ENCODE results near the gene PSENEN.

The PSENEN gene

DNA sequence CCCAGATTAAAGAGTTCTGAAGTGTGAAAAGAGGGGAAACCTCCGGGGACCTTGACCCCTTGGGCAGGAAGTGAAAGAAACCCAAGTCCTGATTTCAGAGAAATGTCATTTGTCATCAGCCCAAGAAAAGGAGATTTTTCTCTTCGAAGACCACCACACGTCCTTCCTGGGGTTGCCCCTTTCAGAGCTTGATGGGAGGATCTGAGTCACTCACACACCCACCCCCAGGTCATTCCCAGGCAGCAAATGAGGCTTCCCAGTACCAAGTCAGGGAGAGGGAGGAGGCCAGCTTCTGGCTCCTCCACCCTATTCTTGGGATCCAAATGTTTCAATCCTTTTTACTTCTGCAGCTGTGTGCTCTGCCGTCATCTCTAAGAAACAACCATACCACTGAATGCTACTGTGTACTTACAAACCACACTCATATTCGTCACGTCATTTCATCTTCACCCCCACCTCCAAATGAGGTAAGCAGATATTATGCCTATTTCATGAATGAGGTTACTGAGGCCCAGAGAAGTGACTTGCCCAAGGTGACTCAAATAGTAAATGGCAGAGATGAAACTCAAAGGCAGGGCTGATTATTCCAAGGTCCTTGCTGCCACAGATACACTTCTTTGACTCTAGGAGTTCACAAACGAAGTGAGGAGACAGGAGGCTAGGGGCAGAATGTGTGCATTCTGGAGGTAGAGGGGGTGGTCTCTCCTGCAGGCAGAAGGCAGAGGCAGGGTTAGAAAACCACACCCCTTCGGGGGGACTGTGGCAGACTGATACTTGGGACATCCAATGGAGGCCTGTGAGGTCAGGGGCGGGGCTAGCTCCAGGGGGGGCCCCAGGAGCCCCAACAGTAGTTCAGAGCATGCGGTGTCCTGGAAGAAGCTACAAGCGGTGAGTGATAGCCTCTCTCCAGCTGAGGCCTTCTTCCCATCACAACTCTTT lies 32.6 kb upstream of the PSENEN start:
- Histone ChIP-seq H3K27me3 (ENCODE audit: control insufficient read depth in 5 of 5, insufficient read depth in 4 of 5, low read length in 5 of 5) (peaks cover 0 to 5% (median 0%) of the 10 kb centered on the region in 5 donors), H3K36me3 (ENCODE audit: control insufficient read depth in 5 of 5, insufficient read depth in 5 of 5, low read length in 5 of 5) (no peaks in the 10 kb centered on the region), H3K9ac (ENCODE audit: low read length in 5 of 5) (no peak overlapping the region), H3K9me3 (ENCODE audit: control insufficient read depth in 5 of 5, low read length in 5 of 5) (no peaks in the 10 kb centered on the region), H3K4me1 (ENCODE audit: control insufficient read depth in 5 of 5, insufficient read depth in 5 of 5, low read length in 5 of 5) (peaks cover 0 to 20% (median 14%) of the 10 kb centered on the region in 5 donors), H3K4me3 (ENCODE audit: low read depth in 1 of 5, low read length in 5 of 5) (no peak overlapping the region), H3K27ac (ENCODE audit: low read depth, low read length) (no peak overlapping the region)

DNA sequence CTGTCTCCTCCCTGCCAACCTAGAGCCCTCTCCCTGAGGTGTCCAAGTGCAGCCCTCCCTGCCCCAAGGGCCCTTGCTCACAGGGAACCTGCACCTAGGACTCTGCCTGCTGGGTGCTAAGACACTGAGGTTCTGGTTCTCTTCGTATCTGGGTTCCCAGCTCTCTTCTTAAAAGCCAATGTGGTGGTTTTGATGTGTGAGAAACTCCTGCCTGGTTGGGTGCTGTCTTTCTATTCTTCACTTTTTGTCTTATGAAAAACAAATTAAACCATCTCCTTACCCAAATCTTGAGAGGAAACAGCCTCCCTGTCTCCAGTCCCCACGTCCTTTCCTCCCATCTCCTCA lies 32.0 kb upstream of the PSENEN start:
- H3K9ac ChIP-seq (ENCODE audit: low read length in 5 of 5): no peak overlapping the region
- peaks cover 0 to 22% (median 16%) of the 10 kb centered on the region in 5 donors for H3K4me1 ChIP-seq (ENCODE audit: control insufficient read depth in 5 of 5, insufficient read depth in 5 of 5, low read length in 5 of 5)
- no peak overlapping the region for H3K27ac ChIP-seq (ENCODE audit: low read depth, low read length)
- no peaks in the 10 kb centered on the region for H3K9me3 ChIP-seq (ENCODE audit: control insufficient read depth in 5 of 5, low read length in 5 of 5)
- H3K27me3 ChIP-seq (ENCODE audit: control insufficient read depth in 5 of 5, insufficient read depth in 4 of 5, low read length in 5 of 5): peaks cover 0 to 5% (median 0%) of the 10 kb centered on the region in 5 donors
- no peak overlapping the region for H3K4me3 ChIP-seq (ENCODE audit: low read depth in 1 of 5, low read length in 5 of 5)
- H3K36me3 ChIP-seq (ENCODE audit: control insufficient read depth in 5 of 5, insufficient read depth in 5 of 5, low read length in 5 of 5): no peaks in the 10 kb centered on the region

DNA sequence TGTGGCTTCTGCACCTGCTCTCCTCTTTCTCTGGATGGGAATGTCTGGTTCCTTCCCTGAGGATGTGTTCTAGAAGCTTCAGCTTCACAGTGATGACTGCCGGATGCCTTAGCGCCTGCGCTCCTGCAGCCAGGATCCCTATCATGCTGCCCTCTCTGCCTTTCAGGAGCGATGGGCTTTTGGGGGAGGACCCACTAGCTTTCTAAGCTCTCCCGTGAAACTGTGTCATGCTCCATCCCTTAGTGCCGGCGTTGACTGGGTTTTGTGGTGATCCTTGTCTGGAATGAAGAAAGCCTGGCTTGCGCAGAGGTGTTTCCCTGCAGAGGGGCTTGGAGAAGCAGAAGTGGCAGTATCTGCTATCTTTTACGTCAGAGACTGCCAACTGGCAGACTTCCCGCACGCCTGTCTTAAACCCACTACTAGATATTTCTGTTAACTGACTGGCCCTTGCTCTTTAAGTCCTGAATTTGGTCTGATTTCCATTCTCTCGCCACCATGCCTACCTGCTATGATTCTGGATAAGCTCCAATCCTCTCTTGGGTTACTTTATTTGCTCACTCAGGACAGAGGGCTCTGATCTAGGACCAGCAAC lies 31.5 kb upstream of the PSENEN start:
- Histone ChIP-seq H3K9ac (ENCODE audit: low read length in 5 of 5) (peak overlapping the region in 1 of 5 donors; percentile 28), H3K36me3 (ENCODE audit: control insufficient read depth in 5 of 5, insufficient read depth in 5 of 5, low read length in 5 of 5) (no peaks in the 10 kb centered on the region), H3K9me3 (ENCODE audit: control insufficient read depth in 5 of 5, low read length in 5 of 5) (no peaks in the 10 kb centered on the region), H3K4me1 (ENCODE audit: control insufficient read depth in 5 of 5, insufficient read depth in 5 of 5, low read length in 5 of 5) (peaks cover 2 to 27% (median 21%) of the 10 kb centered on the region in 5 donors), H3K27me3 (ENCODE audit: control insufficient read depth in 5 of 5, insufficient read depth in 4 of 5, low read length in 5 of 5) (peaks cover 0 to 5% (median 0%) of the 10 kb centered on the region in 5 donors), H3K4me3 (ENCODE audit: low read depth in 1 of 5, low read length in 5 of 5) (no peak overlapping the region), H3K27ac (ENCODE audit: low read depth, low read length) (no peak overlapping the region)

DNA sequence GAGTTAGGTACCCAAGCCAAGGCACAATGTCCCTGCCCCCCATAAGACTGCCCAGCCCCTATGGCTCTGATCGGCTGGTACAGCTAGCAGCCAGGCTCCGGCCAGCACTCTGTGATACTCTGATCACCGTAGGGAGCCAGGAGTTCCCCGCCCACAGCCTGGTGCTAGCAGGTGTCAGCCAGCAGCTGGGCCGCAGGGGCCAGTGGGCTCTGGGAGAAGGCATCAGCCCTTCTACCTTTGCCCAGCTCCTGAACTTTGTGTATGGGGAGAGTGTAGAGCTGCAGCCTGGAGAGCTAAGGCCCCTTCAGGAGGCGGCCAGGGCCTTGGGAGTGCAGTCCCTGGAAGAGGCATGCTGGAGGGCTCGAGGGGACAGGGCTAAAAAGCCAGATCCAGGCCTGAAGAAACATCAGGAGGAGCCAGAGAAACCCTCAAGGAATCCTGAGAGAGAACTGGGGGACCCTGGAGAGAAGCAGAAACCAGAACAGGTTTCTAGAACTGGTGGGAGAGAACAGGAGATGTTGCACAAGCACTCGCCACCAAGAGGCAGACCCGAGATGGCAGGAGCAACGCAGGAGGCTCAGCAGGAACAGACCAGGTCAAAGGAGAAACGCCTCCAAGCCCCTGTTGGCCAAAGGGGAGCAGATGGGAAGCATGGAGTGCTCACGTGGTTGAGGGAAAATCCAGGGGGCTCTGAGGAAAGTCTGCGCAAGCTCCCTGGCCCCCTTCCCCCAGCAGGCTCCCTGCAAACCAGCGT lies 30.7 kb upstream of the PSENEN start:
- Histone ChIP-seq H3K36me3 (ENCODE audit: control insufficient read depth in 5 of 5, insufficient read depth in 5 of 5, low read length in 5 of 5) (peaks cover 0 to 4% (median 0%) of the 10 kb centered on the region in 5 donors), H3K4me1 (ENCODE audit: control insufficient read depth in 5 of 5, insufficient read depth in 5 of 5, low read length in 5 of 5) (peaks cover 6 to 35% (median 28%) of the 10 kb centered on the region in 5 donors), H3K9ac (ENCODE audit: low read length in 5 of 5) (peak overlapping the region in 1 of 5 donors; percentile 28), H3K9me3 (ENCODE audit: control insufficient read depth in 5 of 5, low read length in 5 of 5) (no peaks in the 10 kb centered on the region), H3K27me3 (ENCODE audit: control insufficient read depth in 5 of 5, insufficient read depth in 4 of 5, low read length in 5 of 5) (peaks cover 0 to 5% (median 0%) of the 10 kb centered on the region in 5 donors), H3K4me3 (ENCODE audit: low read depth in 1 of 5, low read length in 5 of 5) (no peak overlapping the region), H3K27ac (ENCODE audit: low read depth, low read length) (no peak overlapping the region)

DNA sequence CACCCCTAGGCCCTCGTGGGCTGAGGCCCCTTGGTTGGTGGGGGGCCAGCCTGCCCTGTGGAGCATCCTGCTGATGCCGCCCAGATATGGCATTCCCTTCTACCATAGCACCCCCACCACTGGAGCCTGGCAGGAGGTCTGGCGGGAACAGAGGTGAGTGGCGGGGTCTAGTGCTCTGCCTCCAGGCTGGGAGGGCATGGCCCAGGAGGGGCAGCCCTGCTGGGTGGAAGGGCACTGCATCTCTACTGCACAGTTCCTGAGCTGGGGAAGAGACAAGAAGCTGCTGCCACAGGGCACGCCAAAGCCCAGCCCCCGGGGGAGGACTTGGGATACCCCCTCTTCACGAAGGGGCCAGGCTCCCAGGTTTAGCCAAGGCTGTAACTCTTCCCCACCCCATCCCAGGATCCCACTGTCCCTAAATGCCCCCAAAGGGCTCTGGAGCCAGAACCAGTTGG lies 30.1 kb upstream of the PSENEN start:
- Histone ChIP-seq H3K9ac (ENCODE audit: low read length in 5 of 5) (peak overlapping the region in 2 of 5 donors; percentile 74 to 91), H3K9me3 (ENCODE audit: control insufficient read depth in 5 of 5, low read length in 5 of 5) (no peaks in the 10 kb centered on the region), H3K27ac (ENCODE audit: low read depth, low read length) (no peak overlapping the region), H3K27me3 (ENCODE audit: control insufficient read depth in 5 of 5, insufficient read depth in 4 of 5, low read length in 5 of 5) (peaks cover 0 to 5% (median 0%) of the 10 kb centered on the region in 5 donors), H3K36me3 (ENCODE audit: control insufficient read depth in 5 of 5, insufficient read depth in 5 of 5, low read length in 5 of 5) (peaks cover 0 to 10% (median 5%) of the 10 kb centered on the region in 5 donors), H3K4me1 (ENCODE audit: control insufficient read depth in 5 of 5, insufficient read depth in 5 of 5, low read length in 5 of 5) (peaks cover 6 to 35% (median 28%) of the 10 kb centered on the region in 5 donors), H3K4me3 (ENCODE audit: low read depth in 1 of 5, low read length in 5 of 5) (peak overlapping the region in 1 of 5 donors; percentile 84)

DNA sequence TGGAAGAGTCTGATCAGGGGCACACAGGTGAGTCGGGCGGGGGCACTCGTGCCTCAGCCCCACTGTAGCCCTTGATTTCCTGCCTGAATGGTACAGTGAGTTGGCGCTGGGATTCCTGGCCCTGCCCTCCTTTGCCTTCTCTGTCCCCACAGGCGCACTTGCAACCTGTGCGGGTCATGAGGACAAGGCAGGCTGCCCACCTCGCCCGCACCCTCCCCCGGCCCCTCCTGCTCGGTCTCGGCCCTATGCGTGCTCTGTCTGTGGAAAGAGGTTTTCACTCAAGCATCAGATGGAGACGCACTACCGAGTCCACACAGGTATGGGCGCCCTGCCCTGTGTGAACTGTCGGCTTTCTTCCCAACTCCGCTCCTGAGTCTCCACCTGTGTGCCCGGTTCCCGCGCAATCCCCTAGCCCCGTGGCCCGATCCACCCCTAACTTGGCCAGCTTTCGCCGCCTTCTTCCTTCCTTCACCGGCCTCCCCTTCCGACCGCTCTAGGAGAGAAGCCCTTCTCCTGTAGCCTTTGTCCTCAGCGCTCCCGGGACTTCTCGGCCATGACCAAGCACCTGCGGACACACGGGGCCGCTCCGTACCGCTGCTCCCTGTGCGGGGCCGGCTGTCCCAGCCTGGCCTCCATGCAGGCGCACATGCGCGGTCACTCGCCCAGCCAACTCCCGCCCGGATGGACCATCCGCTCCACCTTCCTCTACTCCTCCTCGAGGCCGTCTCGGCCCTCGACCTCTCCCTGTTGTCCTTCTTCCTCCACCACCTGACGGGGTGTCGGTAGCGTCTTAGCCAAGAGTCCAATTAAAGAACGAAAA lies 29.3 kb upstream of the PSENEN start:
- Histone ChIP-seq H3K36me3 (ENCODE audit: control insufficient read depth in 5 of 5, insufficient read depth in 5 of 5, low read length in 5 of 5) (peaks cover 0 to 15% (median 9%) of the 10 kb centered on the region in 5 donors), H3K9ac (ENCODE audit: low read length in 5 of 5) (peak overlapping the region; percentile 73 to 91 (median 78)), H3K27ac (ENCODE audit: low read depth, low read length) (peak overlapping the region; percentile 76), H3K27me3 (ENCODE audit: control insufficient read depth in 5 of 5, insufficient read depth in 4 of 5, low read length in 5 of 5) (peaks cover 0 to 3% (median 0%) of the 10 kb centered on the region in 5 donors), H3K4me1 (ENCODE audit: control insufficient read depth in 5 of 5, insufficient read depth in 5 of 5, low read length in 5 of 5) (peaks cover 6 to 35% (median 28%) of the 10 kb centered on the region in 5 donors), H3K9me3 (ENCODE audit: control insufficient read depth in 5 of 5, low read length in 5 of 5) (no peaks in the 10 kb centered on the region), H3K4me3 (ENCODE audit: low read depth in 1 of 5, low read length in 5 of 5) (peak overlapping the region; percentile 67 to 88 (median 78))

DNA sequence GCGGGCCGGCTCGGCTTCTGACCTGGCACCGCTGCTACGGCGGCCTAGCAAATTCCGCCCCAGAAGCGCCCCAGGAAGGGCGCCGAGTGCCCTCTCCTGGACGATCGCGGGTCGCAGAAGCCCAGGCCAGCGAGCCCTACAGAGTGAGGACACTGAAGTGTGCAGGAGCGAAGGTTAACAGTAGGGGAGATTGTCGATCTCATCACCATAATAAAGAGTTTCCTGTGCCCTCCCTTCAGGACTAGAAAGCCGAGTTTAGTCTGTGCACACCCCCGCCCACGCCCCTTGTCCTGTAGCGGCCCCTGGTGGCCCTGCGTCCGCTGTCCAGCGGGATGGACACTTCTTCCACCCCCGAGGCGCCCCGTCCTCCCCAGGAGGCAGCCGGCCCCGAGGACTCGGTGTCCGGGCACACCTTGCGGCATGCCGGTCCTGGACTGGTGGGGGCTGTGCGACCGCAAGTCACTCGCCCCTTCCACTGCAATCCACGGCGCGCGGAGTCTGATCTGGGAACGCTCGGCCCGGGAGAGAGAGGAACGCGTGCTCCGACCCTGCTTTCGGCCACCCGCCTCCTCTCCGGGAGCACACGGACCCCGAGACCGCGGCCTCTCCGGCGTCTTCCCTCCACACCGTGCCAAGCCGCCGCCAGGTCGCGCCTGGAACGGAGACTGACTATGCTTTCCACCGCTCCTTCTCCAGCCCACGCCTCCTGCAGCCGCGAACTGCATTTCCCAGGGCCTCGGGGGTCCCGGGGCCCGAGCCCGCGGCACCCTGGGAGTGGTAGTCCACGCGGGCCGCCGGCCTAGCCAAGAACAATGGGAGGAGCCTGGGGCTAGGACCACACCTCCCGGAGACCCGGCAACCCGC lies 28.4 kb upstream of the PSENEN start:
- Histone ChIP-seq H3K27ac (ENCODE audit: low read depth, low read length) (peak overlapping the region; percentile 76), H3K4me1 (ENCODE audit: control insufficient read depth in 5 of 5, insufficient read depth in 5 of 5, low read length in 5 of 5) (peaks cover 6 to 35% (median 28%) of the 10 kb centered on the region in 5 donors), H3K9ac (ENCODE audit: low read length in 5 of 5) (peak overlapping the region in 4 of 5 donors; percentile 74 to 91 (median 78)), H3K4me3 (ENCODE audit: low read depth in 1 of 5, low read length in 5 of 5) (peak overlapping the region; percentile 67 to 88 (median 78)), H3K9me3 (ENCODE audit: control insufficient read depth in 5 of 5, low read length in 5 of 5) (no peaks in the 10 kb centered on the region), H3K36me3 (ENCODE audit: control insufficient read depth in 5 of 5, insufficient read depth in 5 of 5, low read length in 5 of 5) (peaks cover 0 to 23% (median 15%) of the 10 kb centered on the region in 5 donors), H3K27me3 (ENCODE audit: control insufficient read depth in 5 of 5, insufficient read depth in 4 of 5, low read length in 5 of 5) (no peaks in the 10 kb centered on the region)

DNA sequence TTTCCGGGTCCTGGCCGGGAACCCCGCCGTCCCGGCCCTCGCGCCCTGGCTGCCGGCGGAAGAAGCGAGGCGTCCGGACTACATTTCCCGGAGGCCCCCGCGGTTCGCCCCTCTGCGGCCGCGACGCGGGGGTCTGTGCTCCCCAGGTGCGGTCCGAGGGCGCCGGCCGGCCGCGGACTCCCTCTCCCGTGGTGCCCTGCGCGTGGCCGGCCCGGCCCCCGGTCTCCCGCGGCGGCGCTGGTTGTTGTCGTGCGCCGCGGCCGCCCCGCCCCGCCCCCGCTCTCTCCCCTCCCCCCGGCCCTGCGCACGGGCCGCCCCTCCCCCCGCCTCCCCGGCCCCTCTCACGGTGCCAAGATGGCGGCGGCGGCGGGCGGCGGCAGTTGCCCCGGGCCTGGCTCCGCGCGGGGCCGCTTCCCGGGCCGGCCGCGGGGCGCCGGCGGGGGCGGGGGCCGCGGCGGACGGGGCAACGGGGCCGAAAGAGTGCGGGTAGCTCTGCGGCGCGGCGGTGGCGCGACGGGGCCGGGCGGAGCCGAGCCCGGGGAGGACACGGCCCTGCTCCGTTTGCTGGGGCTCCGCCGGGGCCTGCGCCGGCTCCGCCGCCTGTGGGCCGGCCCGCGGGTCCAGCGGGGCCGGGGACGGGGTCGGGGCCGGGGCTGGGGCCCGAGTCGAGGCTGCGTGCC lies 27.6 kb upstream of the PSENEN start, which contains the start of gene KMT2B:
TSS of gene KMT2B (plus strand) at position 339 of the 680 bp plus-strand sequence. CDS start at position 355, 16 bp downstream.
- peaks cover 6 to 35% (median 28%) of the 10 kb centered on the region in 5 donors for H3K4me1 ChIP-seq (ENCODE audit: control insufficient read depth in 5 of 5, insufficient read depth in 5 of 5, low read length in 5 of 5)
- peak within 1 kb of the TSS in 4 of 5 donors; percentile 85 to 91 (median 88) for H3K9ac ChIP-seq (ENCODE audit: low read length in 5 of 5)
- no peaks in the 10 kb centered on the region for H3K9me3 ChIP-seq (ENCODE audit: control insufficient read depth in 5 of 5, low read length in 5 of 5)
- peak within 1 kb of the TSS; percentile 67 to 89 (median 84) for H3K4me3 ChIP-seq (ENCODE audit: low read depth in 1 of 5, low read length in 5 of 5)
- peak within 1 kb of the TSS; percentile 76 for H3K27ac ChIP-seq (ENCODE audit: low read depth, low read length)
- peaks cover 0 to 31% (median 23%) of the 10 kb centered on the region in 5 donors for H3K36me3 ChIP-seq (ENCODE audit: control insufficient read depth in 5 of 5, insufficient read depth in 5 of 5, low read length in 5 of 5)
- no peaks in the 10 kb centered on the region for H3K27me3 ChIP-seq (ENCODE audit: control insufficient read depth in 5 of 5, insufficient read depth in 4 of 5, low read length in 5 of 5)
